Heart left ventricle (tissue), 16 donors: ENCODE measurements around the gene CHN2. TPM values are rescaled to one million over a fixed set of nuclear protein-coding genes. Genes with fewer than 3 reads are reported as not detected.

ENCODE experiments used
- ATAC-seq, 4 donors: fragments of 200-7000 bp; cut with Tn5 transposase; one replicate each; pipeline ENCODE4 v1.9.1; 2020 to 2022; ENCODE audit warnings: moderate library complexity in 4 of 4, mild to moderate bottlenecking in 3 of 4, moderate number of reproducible peaks in 1 of 4
- DNase-seq, 5 donors: peaks; one replicate each; pipeline ENCODE4 v3.0.0-alpha.2; 2020
- H3K27ac ChIP-seq, 12 donors: fragments of 200-600 bp; sonication (generic) in 4 of 12; one replicate each; pipeline versions ENCODE4 v1.5.0 to v1.8.0; 2016 to 2022; ENCODE audit warnings: mild to moderate bottlenecking in 2 of 12
- H3K27me3 ChIP-seq, 9 donors: fragments of 200-600 bp; sonication (generic) in 2 of 9; one replicate each; pipeline versions ENCODE4 v1.5.1 to v1.8.0; 2016 to 2022; ENCODE audit warnings: mild to moderate bottlenecking in 3 of 9
- H3K36me3 ChIP-seq, 9 donors: fragments of 200-600 bp; sonication (generic) in 2 of 9; one replicate each; pipeline versions ENCODE4 v1.5.0 to v1.8.0; 2018 to 2022; ENCODE audit warnings: mild to moderate bottlenecking in 2 of 9
- H3K4me1 ChIP-seq, 12 donors: fragments of 200-600 bp; sonication (generic) in 4 of 12; one replicate each; pipeline versions ENCODE4 v1.5.0 to v1.8.0; 2016 to 2022; ENCODE audit warnings: mild to moderate bottlenecking in 3 of 12
- H3K4me3 ChIP-seq, 12 donors: fragments of 200-600 bp; sonication (generic) in 4 of 12; one replicate each; pipeline versions ENCODE4 v1.5.0 to v1.8.0; 2017 to 2022; ENCODE audit warnings: mild to moderate bottlenecking in 9 of 12, moderate library complexity in 4 of 12
- H3K9me3 ChIP-seq, 12 donors: fragments of 200-600 bp; sonication (generic) in 4 of 12; one replicate each; pipeline versions ENCODE4 v1.5.0 to v1.8.0; 2016 to 2022; ENCODE audit warnings: mild to moderate bottlenecking in 1 of 12
- POLR2A ChIP-seq, 2 donors: fragments of 450-650 bp; IDR thresholded peaks; one replicate each; pipeline ENCODE4 v1.6.1; 2017; ENCODE audit warnings: antibody characterized with exemption in 2 of 2, mild to moderate bottlenecking in 2 of 2, moderate library complexity in 2 of 2
- WGBS, 4 donors: extraction: QIAGEN DNeasy Blood & Tissue Kit in 2 of 4; methylation state at CpG; one replicate each; pipeline versions ENCODE4 v1.1.5 to v1.1.7; 2013 to 2018; 5-methylcytosine and 5-hydroxymethylcytosine counted together
- intact Hi-C, 10 donors: fragments of 100-400 bp; cut with DNase I; formaldehyde crosslinking; loops; one replicate each; pipeline versions ENCODE4 v1.11.1 to v1.14.2; 2022
- polyA plus RNA-seq, 2 donors: library from polyadenylated mRNA; stranded (reverse); fragments of 200-250 nt; gene quantifications; one replicate each; pipeline ENCODE4 v1.2.3, GENCODE V29; 2013
- total RNA-seq, 9 donors: library from RNA; depleted of rRNA in 2 of 9; stranded (reverse); fragments of >200 nt in 2 of 9; fragmentation: NEBNext Ultra II Directional in 3 of 9; extraction: Animal tissue kit (Norgen Biotek cat#: 25700) in 3 of 9; gene quantifications; one replicate each; pipeline versions ENCODE4 v1.1.0 to v1.2.4, GENCODE V29; 2016 to 2023
- TF ChIP-seq, protein P1 (sequence below), 12 donors: fragments of 200-600 bp; sonication (generic) in 4 of 12; IDR thresholded peaks; one replicate each; pipeline versions ENCODE4 v1.5.0 to v1.8.0; 2018 to 2022; ENCODE audit warnings: antibody characterized with exemption in 12 of 12, mild to moderate bottlenecking in 5 of 12
- donor health status: ischemic (EF 13 %, LVEDD 7.1; RV severe dilation, severe dysfunction).
- donor health status: healthy with polysubstance abuse.
- donor health status: DM: no; HTN: yes; CAD: no.
- donor health status: DM: no; HTN: no; CAD: no.
- donor health status: ischemic (EF 25% LVEDD 6.9; RV normal size, moderate dysfunction).
- donor health status: ischemic (EF 25% LVEDD 5.7; RV mildly dilated, moderate dysfunction).
- donor health status: healthy.
- donor health status: DM: yes; HTN: yes; CAD: no.
- donor health status: ischemic (EF 35%, LVEDD 5.7; RV mildly dilated, moderate dysfunction).
- donor health status: nonischemic (EF 11% LVEDD 7.7; RV severe dilation, severe dysfunction).
- donor health status: DM: yes; HTN: yes; CAD: no.
- donor health status: PGD.
- donor health status: ischemic (EF 29% LVEDD 5.4; RV normal size, mild dysfunction).
- donor health status: nonischemic (EF 23%, LVEDD 6.1; RV moderate dilation, normal function).

The CHN2 gene
- total and polyA plus RNA-seq, 11 donors: 11.2 to 54.4 (median 33.6) TPM

- Histone ChIP-seq H3K4me1 (peaks cover 0 to 11% (median 0%) of the 10 kb centered on the region in 12 donors), H3K4me3 (no peak overlapping the region), H3K27ac (no peak overlapping the region), H3K36me3 (peaks cover 0 to 75% (median 31%) of the 10 kb centered on the region in 9 donors), H3K27me3 (no peaks in the 10 kb centered on the region), H3K9me3 (no peaks in the 10 kb centered on the region)
- no peak for TF ChIP-seq POLR2A (IDR thresholded peaks at IDR 0.05)
- DNase-seq: no peak
- WGBS, 4 donors: 40 to 49% (median 42%) methylated on average over 1 of the region's 1 CpG
- intact Hi-C loops: no loop called here
- ATAC-seq: no peak
These were observed 316.8 kb downstream of the CHN2 start for GRCh38 chr7:29511337-29511736.

- 43 to 62% (median 54%) methylated on average over 8 of the region's 8 CpGs for WGBS, 4 donors
- Histone ChIP-seq H3K9me3 (no peaks in the 10 kb centered on the region), H3K4me3 (no peak overlapping the region), H3K27ac (no peak overlapping the region), H3K27me3 (no peaks in the 10 kb centered on the region), H3K36me3 (peaks cover 0 to 70% (median 27%) of the 10 kb centered on the region in 9 donors), H3K4me1 (peaks cover 0 to 11% (median 0%) of the 10 kb centered on the region in 12 donors)
- no peak for DNase-seq
- ATAC-seq: no peak
- intact Hi-C loops: no loop called here
- TF ChIP-seq, protein P1, sequence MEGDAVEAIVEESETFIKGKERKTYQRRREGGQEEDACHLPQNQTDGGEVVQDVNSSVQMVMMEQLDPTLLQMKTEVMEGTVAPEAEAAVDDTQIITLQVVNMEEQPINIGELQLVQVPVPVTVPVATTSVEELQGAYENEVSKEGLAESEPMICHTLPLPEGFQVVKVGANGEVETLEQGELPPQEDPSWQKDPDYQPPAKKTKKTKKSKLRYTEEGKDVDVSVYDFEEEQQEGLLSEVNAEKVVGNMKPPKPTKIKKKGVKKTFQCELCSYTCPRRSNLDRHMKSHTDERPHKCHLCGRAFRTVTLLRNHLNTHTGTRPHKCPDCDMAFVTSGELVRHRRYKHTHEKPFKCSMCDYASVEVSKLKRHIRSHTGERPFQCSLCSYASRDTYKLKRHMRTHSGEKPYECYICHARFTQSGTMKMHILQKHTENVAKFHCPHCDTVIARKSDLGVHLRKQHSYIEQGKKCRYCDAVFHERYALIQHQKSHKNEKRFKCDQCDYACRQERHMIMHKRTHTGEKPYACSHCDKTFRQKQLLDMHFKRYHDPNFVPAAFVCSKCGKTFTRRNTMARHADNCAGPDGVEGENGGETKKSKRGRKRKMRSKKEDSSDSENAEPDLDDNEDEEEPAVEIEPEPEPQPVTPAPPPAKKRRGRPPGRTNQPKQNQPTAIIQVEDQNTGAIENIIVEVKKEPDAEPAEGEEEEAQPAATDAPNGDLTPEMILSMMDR (IDR thresholded peaks at IDR 0.05): no peak
- no peak for TF ChIP-seq POLR2A (IDR thresholded peaks at IDR 0.05)
These were observed 317.3 kb downstream of the CHN2 start for GRCh38 chr7:29511851-29512250.

DNA sequence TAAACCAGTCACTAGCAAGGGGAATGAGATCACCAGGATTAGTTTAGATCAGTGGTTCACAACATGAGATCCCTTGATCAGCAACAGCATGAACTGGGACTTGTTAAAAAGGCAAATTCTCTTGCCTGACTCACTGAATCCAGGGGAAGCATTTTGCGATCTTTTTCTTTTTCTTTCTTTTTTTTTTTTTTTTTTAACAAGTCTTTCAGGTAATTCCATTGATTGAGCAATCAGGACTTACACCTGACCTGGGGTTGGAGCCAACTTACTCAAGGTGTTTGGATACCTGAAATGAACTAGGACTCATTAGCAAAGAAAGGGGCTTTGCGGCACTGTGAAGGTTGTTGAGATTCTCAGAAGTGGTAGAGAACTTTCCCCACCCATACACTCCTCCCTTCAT, 321.9 kb downstream of the CHN2 start:
- no peak for TF ChIP-seq POLR2A (IDR thresholded peaks at IDR 0.05)
- TF ChIP-seq, protein P1 (IDR thresholded peaks at IDR 0.05): no peak
- H3K4me3 ChIP-seq: no peak overlapping the region
- peaks cover 0 to 5% (median under 1%) of the 10 kb centered on the region in 12 donors for H3K9me3 ChIP-seq
- H3K27me3 ChIP-seq: no peaks in the 10 kb centered on the region
- H3K4me1 ChIP-seq: no peaks in the 10 kb centered on the region
- H3K36me3 ChIP-seq: peaks cover 0 to 28% (median 15%) of the 10 kb centered on the region in 9 donors
- 92 to 99% (median 97%) methylated on average over 2 of the region's 2 CpGs for WGBS, 4 donors
- ATAC-seq: no peak
- no peak for DNase-seq
- intact Hi-C loops: no loop called here
- no peak overlapping the region for H3K27ac ChIP-seq

DNA sequence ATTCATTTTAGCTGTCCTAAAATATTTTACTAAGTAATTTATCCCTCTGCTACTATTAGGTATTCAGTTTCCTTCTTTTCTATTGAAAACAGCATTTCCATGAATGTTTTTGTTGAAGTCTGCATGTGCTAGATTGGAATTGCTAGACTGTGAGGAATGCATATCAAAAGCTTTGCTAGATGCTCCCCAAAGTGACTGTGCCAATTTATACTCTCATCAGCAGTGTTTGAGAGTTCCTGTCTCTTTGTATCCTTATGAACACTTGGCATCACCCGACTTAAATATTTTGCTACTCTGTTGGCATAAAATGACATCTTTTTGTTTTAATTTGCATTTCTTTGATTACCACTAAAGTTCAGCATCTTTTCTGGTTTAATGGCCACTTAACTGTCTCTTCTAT, 324.0 kb downstream of the CHN2 start:
- no peak for DNase-seq
- Histone ChIP-seq H3K9me3 (peaks cover 0 to 20% (median 3%) of the 10 kb centered on the region in 12 donors), H3K27me3 (no peaks in the 10 kb centered on the region), H3K27ac (no peak overlapping the region), H3K36me3 (peaks cover 0 to 8% (median 0%) of the 10 kb centered on the region in 9 donors), H3K4me3 (no peak overlapping the region), H3K4me1 (no peaks in the 10 kb centered on the region)
- no peak for TF ChIP-seq POLR2A (IDR thresholded peaks at IDR 0.05)
- TF ChIP-seq, protein P1 (IDR thresholded peaks at IDR 0.05): no peak
- 69 to 85% (median 76%) methylated on average over 1 of the region's 1 CpG for WGBS, 4 donors
- intact Hi-C loops: no loop called here
- no peak for ATAC-seq

DNA sequence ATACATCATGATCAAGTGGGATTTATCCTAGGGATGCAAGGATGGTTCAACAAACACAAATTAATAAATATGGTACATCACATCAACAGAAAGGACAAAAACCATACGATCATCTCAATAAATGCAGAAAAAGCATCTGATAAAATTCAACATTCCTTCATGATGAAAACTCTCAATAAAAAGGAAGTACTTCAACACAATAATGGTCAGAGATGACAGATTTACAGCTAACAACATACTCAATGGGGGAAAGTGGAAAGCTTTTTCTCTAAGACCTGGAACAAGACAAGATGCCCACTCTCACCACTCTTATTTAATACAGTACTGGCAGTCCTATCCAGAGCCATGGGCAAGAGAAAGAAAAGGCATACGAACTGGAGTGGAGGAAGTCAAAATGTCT, 329.2 kb downstream of the CHN2 start:
- 69 to 85% (median 76%) methylated on average over 2 of the region's 2 CpGs for WGBS, 4 donors

More for the DNA sequence above, 329.2 kb downstream of the CHN2 start:
- no peak for DNase-seq
- no peak overlapping the region for H3K27ac ChIP-seq
- peaks cover 0 to 20% (median 3%) of the 10 kb centered on the region in 12 donors for H3K9me3 ChIP-seq
- H3K27me3 ChIP-seq: no peaks in the 10 kb centered on the region
- ATAC-seq: no peak
- H3K4me1 ChIP-seq: no peaks in the 10 kb centered on the region
- no peak overlapping the region for H3K4me3 ChIP-seq
- intact Hi-C loops: no loop called here
- TF ChIP-seq POLR2A (IDR thresholded peaks at IDR 0.05): no peak
- TF ChIP-seq, protein P1 (IDR thresholded peaks at IDR 0.05): no peak
- no peaks in the 10 kb centered on the region for H3K36me3 ChIP-seq
